Liver (tissue), 9 donors: ENCODE data around the gene F9. TPM values are rescaled to one million over a fixed set of nuclear protein-coding genes. Genes with fewer than 3 reads are reported as not detected.

Experiments used
- DNase-seq: peaks from one replicate; pipeline ENCODE4 v3.0.0-alpha.2; 2017; ENCODE audit warnings: low spot score
- H3K27ac ChIP-seq, 2 donors: one replicate each; pipeline ENCODE4 v1.7.0; 2013; ENCODE audit warnings: inconsistent platforms in 2 of 2, low read length in 2 of 2, control low read depth in 1 of 2, low read depth in 1 of 2, mild to moderate bottlenecking in 1 of 2
- H3K27me3 ChIP-seq, 4 donors: one replicate each; pipeline versions ENCODE4 v1.6.1 to v1.7.0; 2013; ENCODE audit warnings: low read length in 3 of 4, inconsistent platforms in 1 of 4, mild to moderate bottlenecking in 1 of 4, moderate library complexity in 1 of 4; ENCODE audit not compliant: control insufficient read depth in 4 of 4, insufficient read depth in 4 of 4
- H3K36me3 ChIP-seq, 4 donors: one replicate each; pipeline versions ENCODE4 v1.6.1 to v1.7.0; 2013; ENCODE audit warnings: low read length in 3 of 4, mild to moderate bottlenecking in 3 of 4, low read depth in 1 of 4, moderate library complexity in 1 of 4; ENCODE audit not compliant: control insufficient read depth in 4 of 4, insufficient read depth in 3 of 4
- H3K4me1 ChIP-seq, 4 donors: one replicate each; pipeline versions ENCODE4 v1.6.1 to v1.7.0; 2013; ENCODE audit warnings: low read length in 3 of 4, mild to moderate bottlenecking in 3 of 4, moderate library complexity in 1 of 4; ENCODE audit not compliant: control insufficient read depth in 4 of 4, insufficient read depth in 4 of 4
- H3K4me3 ChIP-seq, 3 donors: one replicate each; pipeline versions ENCODE4 v1.6.1 to v1.7.0; 2013; ENCODE audit warnings: low read length in 3 of 3, control low read depth in 1 of 3, low read depth in 1 of 3, mild to moderate bottlenecking in 1 of 3
- H3K9ac ChIP-seq, 2 donors: one replicate each; pipeline ENCODE4 v1.7.0; 2013; ENCODE audit warnings: low read length in 2 of 2, mild to moderate bottlenecking in 2 of 2, moderate library complexity in 2 of 2, control low read depth in 1 of 2, low read depth in 1 of 2
- H3K9me3 ChIP-seq, 4 donors: one replicate each; pipeline versions ENCODE4 v1.6.1 to v1.7.0; 2013; ENCODE audit warnings: low read length in 3 of 4; ENCODE audit not compliant: control insufficient read depth in 4 of 4
- EGR1 ChIP-seq, 2 donors: IDR thresholded peaks; 2 replicates each; pipeline ENCODE4 v1.6.1; 2016 to 2018; ENCODE audit warnings: antibody characterized with exemption in 2 of 2, low read depth in 2 of 2
- FOXA2 ChIP-seq: IDR thresholded peaks from 2 replicates; pipeline ENCODE4 v1.6.1; 2016; ENCODE audit warnings: antibody characterized with exemption
- GABPA ChIP-seq, 2 donors: IDR thresholded peaks in 1 of 2; conservative IDR thresholded peaks in 1 of 2; 2 replicates each; pipeline ENCODE4 v1.6.1; 2016; ENCODE audit warnings: antibody characterized with exemption in 2 of 2, mild to moderate bottlenecking in 1 of 2, moderate library complexity in 1 of 2
- HNF4A ChIP-seq, 2 donors: conservative IDR thresholded peaks; 2 replicates each; pipeline ENCODE4 v1.6.1; 2016; ENCODE audit warnings: antibody characterized with exemption in 2 of 2, mild to moderate bottlenecking in 2 of 2
- NR2F2 ChIP-seq: IDR thresholded peaks from 2 replicates; pipeline ENCODE4 v1.6.1; 2016; ENCODE audit warnings: antibody characterized with exemption
- RAD21 ChIP-seq, 2 donors: IDR thresholded peaks; 2 replicates each; pipeline ENCODE4 v1.6.1; 2016; ENCODE audit warnings: antibody characterized with exemption in 2 of 2, mild to moderate bottlenecking in 2 of 2
- RXRA ChIP-seq, 2 donors: IDR thresholded peaks; 2 replicates each; pipeline ENCODE4 v1.6.1; 2017 to 2018; ENCODE audit warnings: antibody characterized with exemption in 2 of 2, mild to moderate bottlenecking in 1 of 2
- WGBS: extraction: QIAGEN DNeasy Blood & Tissue Kit; methylation state at CpG from one replicate; pipeline ENCODE4 v1.1.7; 2013; 5-methylcytosine and 5-hydroxymethylcytosine counted together
- polyA plus RNA-seq, 2 donors: library from polyadenylated mRNA; stranded (reverse) in 1 of 2; unstranded in 1 of 2; fragments of 200-250 nt in 1 of 2; fragments of >200 nt in 1 of 2; fragmentation: Nextera tagmentation in 1 of 2; extraction: Ambion mirVana in 1 of 2; gene quantifications; one replicate each; pipeline versions ENCODE4 v1.2.1 to v1.2.3, GENCODE V29; 2013 to 2015
- total RNA-seq, 2 donors: library from RNA; depleted of rRNA; stranded (reverse); fragments of >200 nt; gene quantifications; one replicate each; pipeline ENCODE4 v1.2.3, GENCODE V29; 2014
- TF ChIP-seq, protein P1 (sequence below): IDR thresholded peaks from 2 replicates; pipeline ENCODE4 v1.6.1; 2016; ENCODE audit warnings: antibody characterized with exemption
- TF ChIP-seq, protein P2 (sequence below): IDR thresholded peaks from 2 replicates; pipeline ENCODE4 v1.6.1; 2016; ENCODE audit warnings: antibody characterized with exemption
- TF ChIP-seq, protein P3 (sequence below): fragments of 150-350 bp; IDR thresholded peaks from 2 replicates; pipeline ENCODE4 v1.5.1; 2017; ENCODE audit warnings: improper control_type of control experiment, low read depth, low read length; ENCODE audit not compliant: missing input control
- TF ChIP-seq, protein P4 (sequence below): IDR thresholded peaks from 2 replicates; pipeline ENCODE4 v1.6.1; 2016; ENCODE audit warnings: antibody characterized with exemption, mild to moderate bottlenecking
- TF ChIP-seq, protein P5 (sequence below): IDR thresholded peaks from 2 replicates; pipeline ENCODE4 v1.6.1; 2016; ENCODE audit warnings: antibody characterized with exemption
- donor health status: healthy.
- donor health status: healthy.
- donor health status: healthy.
- donor health status: healthy.
- donor health status: healthy.

F9 gene
- total and polyA plus RNA-seq, 4 donors = 98.4 to 584 (median 228) TPM

DNA sequence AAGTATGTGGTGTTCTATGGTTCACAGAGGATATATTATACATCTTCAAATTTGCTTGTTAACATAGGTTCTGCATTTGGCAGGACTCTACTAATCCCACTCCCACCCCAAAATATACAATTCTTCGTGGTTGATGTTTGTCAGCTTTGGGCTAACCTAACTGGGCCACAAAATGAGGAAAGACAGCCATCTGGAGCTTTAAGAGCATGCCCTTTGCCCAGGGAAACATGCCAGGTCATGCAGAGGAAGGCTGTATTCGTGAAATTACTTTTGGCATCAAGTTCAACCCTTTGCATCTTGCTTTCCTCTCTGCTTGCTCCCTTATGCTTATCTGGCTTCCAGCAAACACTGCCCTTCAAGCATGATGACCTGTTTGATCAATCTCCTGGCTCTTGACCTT, 46.8 kb upstream of the F9 start:
- H3K4me3 ChIP-seq = no peak overlapping the region
- 2% methylated on average over 2 of the region's 2 CpGs for WGBS
- no peaks in the 10 kb centered on the region for H3K36me3 ChIP-seq
- TF ChIP-seq EGR1 (IDR thresholded peaks at IDR 0.05; ENCODE audit: low read depth in 2 of 2) (no peak), HNF4A (conservative IDR thresholded peaks at IDR 0.05) (peak; percentile 39 to 41), RAD21 (IDR thresholded peaks at IDR 0.05) (no peak), NR2F2 (no peak), RXRA (IDR thresholded peaks at IDR 0.05) (no peak)
- TF ChIP-seq, protein P1, sequence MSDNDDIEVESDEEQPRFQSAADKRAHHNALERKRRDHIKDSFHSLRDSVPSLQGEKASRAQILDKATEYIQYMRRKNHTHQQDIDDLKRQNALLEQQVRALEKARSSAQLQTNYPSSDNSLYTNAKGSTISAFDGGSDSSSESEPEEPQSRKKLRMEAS = no peak
- TF ChIP-seq, protein P2, sequence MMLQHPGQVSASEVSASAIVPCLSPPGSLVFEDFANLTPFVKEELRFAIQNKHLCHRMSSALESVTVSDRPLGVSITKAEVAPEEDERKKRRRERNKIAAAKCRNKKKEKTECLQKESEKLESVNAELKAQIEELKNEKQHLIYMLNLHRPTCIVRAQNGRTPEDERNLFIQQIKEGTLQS = no peak
- TF ChIP-seq, protein P3, sequence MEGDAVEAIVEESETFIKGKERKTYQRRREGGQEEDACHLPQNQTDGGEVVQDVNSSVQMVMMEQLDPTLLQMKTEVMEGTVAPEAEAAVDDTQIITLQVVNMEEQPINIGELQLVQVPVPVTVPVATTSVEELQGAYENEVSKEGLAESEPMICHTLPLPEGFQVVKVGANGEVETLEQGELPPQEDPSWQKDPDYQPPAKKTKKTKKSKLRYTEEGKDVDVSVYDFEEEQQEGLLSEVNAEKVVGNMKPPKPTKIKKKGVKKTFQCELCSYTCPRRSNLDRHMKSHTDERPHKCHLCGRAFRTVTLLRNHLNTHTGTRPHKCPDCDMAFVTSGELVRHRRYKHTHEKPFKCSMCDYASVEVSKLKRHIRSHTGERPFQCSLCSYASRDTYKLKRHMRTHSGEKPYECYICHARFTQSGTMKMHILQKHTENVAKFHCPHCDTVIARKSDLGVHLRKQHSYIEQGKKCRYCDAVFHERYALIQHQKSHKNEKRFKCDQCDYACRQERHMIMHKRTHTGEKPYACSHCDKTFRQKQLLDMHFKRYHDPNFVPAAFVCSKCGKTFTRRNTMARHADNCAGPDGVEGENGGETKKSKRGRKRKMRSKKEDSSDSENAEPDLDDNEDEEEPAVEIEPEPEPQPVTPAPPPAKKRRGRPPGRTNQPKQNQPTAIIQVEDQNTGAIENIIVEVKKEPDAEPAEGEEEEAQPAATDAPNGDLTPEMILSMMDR = no peak
- peaks cover 0 to 6% (median 3%) of the 10 kb centered on the region in 4 donors for H3K4me1 ChIP-seq
- no peak overlapping the region for H3K9ac ChIP-seq
- peaks cover 0 to 3% (median 0%) of the 10 kb centered on the region in 4 donors for H3K27me3 ChIP-seq
- DNase-seq = no peak
- H3K27ac ChIP-seq = no peak overlapping the region
- no peaks in the 10 kb centered on the region for H3K9me3 ChIP-seq

DNA sequence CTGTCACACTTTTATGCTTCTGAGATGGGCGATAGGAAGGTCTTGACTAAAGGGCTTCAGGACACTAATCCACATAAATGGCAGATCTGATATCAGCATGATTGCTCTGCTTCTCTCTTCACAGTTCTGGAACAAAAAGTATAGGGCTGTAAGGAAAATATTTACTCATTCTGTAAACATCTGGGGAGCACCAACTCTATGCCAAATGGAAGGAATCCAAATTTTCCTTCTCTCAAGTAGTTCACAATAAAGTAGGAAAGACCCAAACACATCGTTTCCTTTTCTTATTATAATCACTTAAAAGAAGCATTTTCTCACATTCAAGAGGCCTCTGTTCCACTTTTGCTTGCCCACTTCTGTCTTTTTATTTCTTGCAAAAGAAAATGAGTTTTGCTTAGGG, 45.9 kb upstream of the F9 start:
- no peak for DNase-seq
- TF ChIP-seq, protein P4, sequence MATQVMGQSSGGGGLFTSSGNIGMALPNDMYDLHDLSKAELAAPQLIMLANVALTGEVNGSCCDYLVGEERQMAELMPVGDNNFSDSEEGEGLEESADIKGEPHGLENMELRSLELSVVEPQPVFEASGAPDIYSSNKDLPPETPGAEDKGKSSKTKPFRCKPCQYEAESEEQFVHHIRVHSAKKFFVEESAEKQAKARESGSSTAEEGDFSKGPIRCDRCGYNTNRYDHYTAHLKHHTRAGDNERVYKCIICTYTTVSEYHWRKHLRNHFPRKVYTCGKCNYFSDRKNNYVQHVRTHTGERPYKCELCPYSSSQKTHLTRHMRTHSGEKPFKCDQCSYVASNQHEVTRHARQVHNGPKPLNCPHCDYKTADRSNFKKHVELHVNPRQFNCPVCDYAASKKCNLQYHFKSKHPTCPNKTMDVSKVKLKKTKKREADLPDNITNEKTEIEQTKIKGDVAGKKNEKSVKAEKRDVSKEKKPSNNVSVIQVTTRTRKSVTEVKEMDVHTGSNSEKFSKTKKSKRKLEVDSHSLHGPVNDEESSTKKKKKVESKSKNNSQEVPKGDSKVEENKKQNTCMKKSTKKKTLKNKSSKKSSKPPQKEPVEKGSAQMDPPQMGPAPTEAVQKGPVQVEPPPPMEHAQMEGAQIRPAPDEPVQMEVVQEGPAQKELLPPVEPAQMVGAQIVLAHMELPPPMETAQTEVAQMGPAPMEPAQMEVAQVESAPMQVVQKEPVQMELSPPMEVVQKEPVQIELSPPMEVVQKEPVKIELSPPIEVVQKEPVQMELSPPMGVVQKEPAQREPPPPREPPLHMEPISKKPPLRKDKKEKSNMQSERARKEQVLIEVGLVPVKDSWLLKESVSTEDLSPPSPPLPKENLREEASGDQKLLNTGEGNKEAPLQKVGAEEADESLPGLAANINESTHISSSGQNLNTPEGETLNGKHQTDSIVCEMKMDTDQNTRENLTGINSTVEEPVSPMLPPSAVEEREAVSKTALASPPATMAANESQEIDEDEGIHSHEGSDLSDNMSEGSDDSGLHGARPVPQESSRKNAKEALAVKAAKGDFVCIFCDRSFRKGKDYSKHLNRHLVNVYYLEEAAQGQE = no peak
- TF ChIP-seq FOXA2 = no peak
- no peak for TF ChIP-seq RXRA (IDR thresholded peaks at IDR 0.05)
- no peak for TF ChIP-seq RAD21 (IDR thresholded peaks at IDR 0.05)
- TF ChIP-seq, protein P1 = no peak
- no peak for TF ChIP-seq GABPA (IDR thresholded peaks at IDR 0.05 in 1 of 2, conservative IDR thresholded peaks at IDR 0.05 in 1 of 2)
- TF ChIP-seq, protein P3 = no peak
- TF ChIP-seq, protein P5, sequence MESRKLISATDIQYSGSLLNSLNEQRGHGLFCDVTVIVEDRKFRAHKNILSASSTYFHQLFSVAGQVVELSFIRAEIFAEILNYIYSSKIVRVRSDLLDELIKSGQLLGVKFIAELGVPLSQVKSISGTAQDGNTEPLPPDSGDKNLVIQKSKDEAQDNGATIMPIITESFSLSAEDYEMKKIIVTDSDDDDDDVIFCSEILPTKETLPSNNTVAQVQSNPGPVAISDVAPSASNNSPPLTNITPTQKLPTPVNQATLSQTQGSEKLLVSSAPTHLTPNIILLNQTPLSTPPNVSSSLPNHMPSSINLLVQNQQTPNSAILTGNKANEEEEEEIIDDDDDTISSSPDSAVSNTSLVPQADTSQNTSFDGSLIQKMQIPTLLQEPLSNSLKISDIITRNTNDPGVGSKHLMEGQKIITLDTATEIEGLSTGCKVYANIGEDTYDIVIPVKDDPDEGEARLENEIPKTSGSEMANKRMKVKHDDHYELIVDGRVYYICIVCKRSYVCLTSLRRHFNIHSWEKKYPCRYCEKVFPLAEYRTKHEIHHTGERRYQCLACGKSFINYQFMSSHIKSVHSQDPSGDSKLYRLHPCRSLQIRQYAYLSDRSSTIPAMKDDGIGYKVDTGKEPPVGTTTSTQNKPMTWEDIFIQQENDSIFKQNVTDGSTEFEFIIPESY = no peak
- no peak for TF ChIP-seq NR2F2
- WGBS = 74% methylated on average over 2 of the region's 2 CpGs

More for the DNA sequence above, 45.9 kb upstream of the F9 start:
- peaks cover 0 to 6% (median 3%) of the 10 kb centered on the region in 4 donors for H3K4me1 ChIP-seq
- no peak overlapping the region for H3K4me3 ChIP-seq
- H3K27ac ChIP-seq = no peak overlapping the region
- H3K9ac ChIP-seq = no peak overlapping the region
- H3K27me3 ChIP-seq = peaks cover 0 to 3% (median 0%) of the 10 kb centered on the region in 4 donors
- H3K9me3 ChIP-seq = no peaks in the 10 kb centered on the region
- H3K36me3 ChIP-seq = no peaks in the 10 kb centered on the region
